Osteocyte (in vitro differentiated cells): ENCODE measurements around the gene SLC8A2. TPM values are rescaled to one million over a fixed set of nuclear protein-coding genes. Genes with fewer than 3 reads are reported as not detected.

Experiments
- DNase-seq: peaks from one replicate; pipeline ENCODE4 v3.0.0; 2021; ENCODE audit warnings: mixed read lengths; ENCODE audit not compliant: unreplicated experiment; ENCODE audit errors: extremely low spot score
- H3K27ac Mint-ChIP-seq: one replicate; pipeline ENCODE4 v1.8.0; 2021; ENCODE audit warnings: mild to moderate bottlenecking, mixed read lengths; ENCODE audit not compliant: unreplicated experiment
- H3K27me3 Mint-ChIP-seq: one replicate; pipeline ENCODE4 v1.8.0; 2021; ENCODE audit warnings: mixed read lengths; ENCODE audit not compliant: unreplicated experiment
- H3K36me3 Mint-ChIP-seq: one replicate; pipeline ENCODE4 v1.8.0; 2021; ENCODE audit warnings: mixed read lengths; ENCODE audit not compliant: unreplicated experiment
- H3K4me1 Mint-ChIP-seq: one replicate; pipeline ENCODE4 v1.8.0; 2021; ENCODE audit warnings: mixed read lengths; ENCODE audit not compliant: unreplicated experiment
- H3K4me3 Mint-ChIP-seq: one replicate; pipeline ENCODE4 v1.8.0; 2021; ENCODE audit warnings: mild to moderate bottlenecking, moderate library complexity, mixed read lengths; ENCODE audit not compliant: unreplicated experiment
- H3K9me3 Mint-ChIP-seq: one replicate; pipeline ENCODE4 v1.8.0; 2021; ENCODE audit warnings: mixed read lengths; ENCODE audit not compliant: unreplicated experiment
- total RNA-seq: library from RNA; stranded (reverse); gene quantifications from 2 replicates; pipeline ENCODE4 v1.2.1, GENCODE V29; 2021
- TF ChIP-seq, protein P1 (sequence below): fragments of 200-600 bp; sonication (generic); IDR thresholded peaks from 2 replicates; pipeline ENCODE4 v1.5.0; 2021; ENCODE audit warnings: antibody characterized with exemption, mild to moderate bottlenecking, moderate library complexity

Gene SLC8A2
- total RNA-seq, 1 donor from 2014 or later, result not detected

DNA sequence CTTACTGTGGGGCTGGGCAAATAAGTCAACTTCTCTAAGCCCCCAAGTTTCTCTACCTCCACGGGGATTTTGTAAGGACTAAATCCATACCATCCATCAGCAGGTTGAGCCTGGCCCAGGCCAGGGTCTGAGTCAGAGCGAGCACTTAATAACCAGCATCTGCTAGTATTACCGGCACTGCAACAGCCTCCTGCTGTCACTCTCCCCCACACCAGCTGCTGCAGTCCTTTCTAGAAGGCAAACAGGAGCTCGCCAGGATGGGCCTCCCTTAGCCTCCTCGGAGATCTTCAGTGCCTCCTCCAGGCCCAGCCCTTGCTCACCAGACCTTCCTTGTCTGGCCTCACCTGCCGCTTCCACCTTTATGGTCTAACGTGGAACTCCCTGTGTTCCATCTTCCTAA, 40.0 kb upstream of the SLC8A2 start:
- H3K4me1 Mint-ChIP-seq, result peaks cover 56% of the 10 kb centered on the region
- peak overlapping the region; percentile 45 for H3K27ac Mint-ChIP-seq
- H3K27me3 Mint-ChIP-seq, result no peaks in the 10 kb centered on the region
- TF ChIP-seq, protein P1, sequence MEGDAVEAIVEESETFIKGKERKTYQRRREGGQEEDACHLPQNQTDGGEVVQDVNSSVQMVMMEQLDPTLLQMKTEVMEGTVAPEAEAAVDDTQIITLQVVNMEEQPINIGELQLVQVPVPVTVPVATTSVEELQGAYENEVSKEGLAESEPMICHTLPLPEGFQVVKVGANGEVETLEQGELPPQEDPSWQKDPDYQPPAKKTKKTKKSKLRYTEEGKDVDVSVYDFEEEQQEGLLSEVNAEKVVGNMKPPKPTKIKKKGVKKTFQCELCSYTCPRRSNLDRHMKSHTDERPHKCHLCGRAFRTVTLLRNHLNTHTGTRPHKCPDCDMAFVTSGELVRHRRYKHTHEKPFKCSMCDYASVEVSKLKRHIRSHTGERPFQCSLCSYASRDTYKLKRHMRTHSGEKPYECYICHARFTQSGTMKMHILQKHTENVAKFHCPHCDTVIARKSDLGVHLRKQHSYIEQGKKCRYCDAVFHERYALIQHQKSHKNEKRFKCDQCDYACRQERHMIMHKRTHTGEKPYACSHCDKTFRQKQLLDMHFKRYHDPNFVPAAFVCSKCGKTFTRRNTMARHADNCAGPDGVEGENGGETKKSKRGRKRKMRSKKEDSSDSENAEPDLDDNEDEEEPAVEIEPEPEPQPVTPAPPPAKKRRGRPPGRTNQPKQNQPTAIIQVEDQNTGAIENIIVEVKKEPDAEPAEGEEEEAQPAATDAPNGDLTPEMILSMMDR, result no peak
- DNase-seq, result no peak
- peaks cover 5% of the 10 kb centered on the region for H3K36me3 Mint-ChIP-seq
- H3K9me3 Mint-ChIP-seq, result no peaks in the 10 kb centered on the region
- no peak overlapping the region for H3K4me3 Mint-ChIP-seq

DNA sequence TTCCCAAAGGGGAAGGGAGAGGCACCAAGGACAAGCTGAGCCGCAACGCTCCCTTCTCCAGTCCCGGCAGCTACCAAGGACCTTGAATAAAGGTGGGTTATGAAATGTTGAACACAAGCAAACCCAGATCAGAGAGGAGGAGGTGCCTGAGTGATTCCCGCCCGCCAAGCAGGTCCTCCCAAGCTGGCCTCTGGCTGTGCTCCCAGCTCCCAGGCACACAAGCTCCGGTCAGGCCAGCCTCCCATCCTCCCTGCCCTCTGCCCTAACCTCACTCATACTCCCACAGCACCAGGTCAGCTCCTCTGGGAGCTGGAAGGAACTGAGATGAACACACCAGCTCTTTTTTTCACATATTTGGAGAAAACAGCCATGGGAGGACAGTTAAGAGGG, 39.4 kb upstream of the SLC8A2 start:
- TF ChIP-seq, protein P1, result no peak
- no peak overlapping the region for H3K27ac Mint-ChIP-seq
- no peak overlapping the region for H3K4me3 Mint-ChIP-seq
- peaks cover 55% of the 10 kb centered on the region for H3K4me1 Mint-ChIP-seq
- H3K27me3 Mint-ChIP-seq, result no peaks in the 10 kb centered on the region
- H3K36me3 Mint-ChIP-seq, result peaks cover 6% of the 10 kb centered on the region
- no peaks in the 10 kb centered on the region for H3K9me3 Mint-ChIP-seq
- no peak for DNase-seq

DNA sequence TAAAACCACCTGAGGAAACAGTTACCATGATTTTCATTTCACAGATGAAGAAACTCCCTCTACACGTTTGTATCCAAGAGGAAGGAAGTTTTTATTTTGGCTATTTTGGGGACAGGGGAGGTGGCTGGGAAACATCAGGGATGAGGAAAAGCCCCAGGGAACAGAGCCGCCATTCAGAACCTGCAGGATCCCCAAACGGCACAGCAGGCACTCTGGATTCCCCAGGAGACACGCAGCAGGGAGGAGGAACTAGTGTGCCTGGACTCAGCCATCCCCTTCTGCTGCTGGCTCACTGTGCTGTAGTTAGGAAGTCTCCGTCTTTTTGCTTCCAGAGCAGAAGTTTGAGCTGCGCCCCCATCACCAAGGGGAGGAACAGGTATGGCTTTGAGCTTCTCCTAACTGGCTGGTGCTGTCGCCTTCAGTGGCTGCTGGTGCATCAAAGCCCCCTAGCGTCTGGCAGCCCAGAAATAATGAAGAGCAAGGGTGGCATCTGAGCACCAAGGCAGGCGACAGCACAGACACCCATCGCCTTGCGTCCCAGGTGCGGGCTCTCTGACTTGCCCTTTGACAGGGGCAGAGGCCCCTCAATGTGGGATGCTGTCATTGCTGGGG, 38.9 kb upstream of the SLC8A2 start:
- Mint-ChIP-seq H3K27ac (peak overlapping the region; percentile 59), H3K9me3 (no peaks in the 10 kb centered on the region), H3K27me3 (no peaks in the 10 kb centered on the region), H3K4me3 (no peak overlapping the region), H3K4me1 (peaks cover 52% of the 10 kb centered on the region), H3K36me3 (peaks cover 6% of the 10 kb centered on the region)
- DNase-seq, result no peak
- TF ChIP-seq, protein P1, result no peak

DNA sequence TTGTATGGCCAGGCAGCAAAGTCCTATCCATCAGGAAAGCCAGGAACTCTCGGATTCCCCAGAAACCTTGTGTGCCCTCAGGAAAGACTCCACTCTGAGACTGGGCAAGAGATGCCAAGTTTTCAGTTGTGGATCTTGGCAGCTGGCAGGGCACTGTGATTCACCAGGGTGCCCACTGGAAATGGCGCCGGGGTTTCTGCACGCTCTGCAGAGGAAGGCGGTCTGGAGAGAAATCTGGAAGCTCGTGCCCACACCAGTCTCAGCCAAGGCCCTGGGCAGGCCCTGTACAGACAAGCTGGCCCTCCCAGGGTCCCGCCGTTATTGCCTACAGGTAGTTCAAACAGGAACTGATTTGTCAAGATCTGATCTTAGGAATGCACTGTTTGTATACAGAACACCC, 38.3 kb upstream of the SLC8A2 start:
- H3K9me3 Mint-ChIP-seq, result no peaks in the 10 kb centered on the region
- H3K4me1 Mint-ChIP-seq, result peaks cover 50% of the 10 kb centered on the region
- H3K27me3 Mint-ChIP-seq, result no peaks in the 10 kb centered on the region
- H3K36me3 Mint-ChIP-seq, result peaks cover 6% of the 10 kb centered on the region
- peak overlapping the region; percentile 59 for H3K27ac Mint-ChIP-seq
- TF ChIP-seq, protein P1, result no peak
- no peak overlapping the region for H3K4me3 Mint-ChIP-seq
- DNase-seq, result no peak

DNA sequence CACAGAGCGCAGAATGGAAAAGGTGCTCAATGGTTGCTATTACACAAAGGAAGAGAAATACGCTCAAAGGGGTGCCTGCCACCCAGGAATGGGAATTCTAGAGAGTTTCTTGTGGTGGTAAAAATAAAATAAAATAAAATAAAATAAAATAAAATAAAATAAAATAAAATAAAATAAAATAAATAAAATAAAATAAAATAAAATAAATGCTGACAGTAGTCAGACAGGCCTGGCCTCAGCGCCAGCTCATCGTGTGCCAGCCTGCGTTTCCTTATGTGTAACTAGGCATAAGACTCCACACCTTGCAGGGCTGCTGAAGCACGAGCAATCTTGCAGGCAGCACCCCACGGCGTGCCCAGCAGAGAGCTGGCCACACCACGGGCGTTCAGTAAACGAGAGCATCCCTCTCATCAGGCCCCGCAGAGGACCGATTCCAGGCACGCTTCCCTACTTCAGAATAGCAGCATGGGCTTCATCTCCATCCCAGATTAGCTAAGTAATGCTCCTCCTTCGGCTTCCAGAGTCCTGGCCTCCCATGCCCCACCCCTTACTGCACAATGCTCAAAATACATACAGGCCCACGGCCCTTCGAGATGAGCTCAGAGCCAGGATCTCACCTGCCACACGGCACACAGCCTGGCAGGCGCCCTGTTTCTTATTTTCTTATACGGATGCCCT, 37.6 kb upstream of the SLC8A2 start:
- Mint-ChIP-seq H3K9me3 (no peaks in the 10 kb centered on the region), H3K27ac (no peak overlapping the region), H3K4me3 (no peak overlapping the region), H3K36me3 (peaks cover 6% of the 10 kb centered on the region), H3K27me3 (no peaks in the 10 kb centered on the region), H3K4me1 (peaks cover 44% of the 10 kb centered on the region)
- DNase-seq, result no peak
- TF ChIP-seq, protein P1, result no peak
